HG03442 (cell line): Measurements from ENCODE around the gene UBE2D1.
"Not testable (repeated sequence)": the region's sequence is repeated elsewhere in the genome, so short reads cannot be mapped to it uniquely, and the experiment has no call there.

Experiments
- ATAC-seq: cut with Tn5 transposase; IDR thresholded peaks from one replicate; pipeline ENCODE4 v1.9.1; 2021; ENCODE audit warnings: mild to moderate bottlenecking, moderate library complexity; ENCODE audit not compliant: unreplicated experiment

Gene UBE2D1

DNA sequence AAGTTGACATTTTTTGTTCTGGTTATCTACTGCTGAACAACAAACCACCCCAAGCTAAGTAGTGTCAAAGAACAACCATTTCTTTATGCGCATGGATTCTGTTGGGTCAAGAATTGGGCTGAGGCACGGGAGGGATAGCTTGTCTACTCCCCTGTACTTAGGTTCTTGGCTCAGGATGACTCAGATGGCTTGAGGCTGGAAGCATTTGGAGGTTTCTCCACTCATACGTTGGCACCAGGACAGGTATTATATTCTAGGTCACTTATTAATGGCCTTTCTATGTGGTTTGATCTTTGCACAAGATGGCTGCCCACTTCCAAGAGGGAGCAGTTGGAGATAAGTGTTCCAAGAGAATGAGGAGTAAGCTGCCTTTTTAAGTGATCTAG, 38.6 kb downstream of the UBE2D1 start:
- peak; percentile 16 for ATAC-seq

DNA sequence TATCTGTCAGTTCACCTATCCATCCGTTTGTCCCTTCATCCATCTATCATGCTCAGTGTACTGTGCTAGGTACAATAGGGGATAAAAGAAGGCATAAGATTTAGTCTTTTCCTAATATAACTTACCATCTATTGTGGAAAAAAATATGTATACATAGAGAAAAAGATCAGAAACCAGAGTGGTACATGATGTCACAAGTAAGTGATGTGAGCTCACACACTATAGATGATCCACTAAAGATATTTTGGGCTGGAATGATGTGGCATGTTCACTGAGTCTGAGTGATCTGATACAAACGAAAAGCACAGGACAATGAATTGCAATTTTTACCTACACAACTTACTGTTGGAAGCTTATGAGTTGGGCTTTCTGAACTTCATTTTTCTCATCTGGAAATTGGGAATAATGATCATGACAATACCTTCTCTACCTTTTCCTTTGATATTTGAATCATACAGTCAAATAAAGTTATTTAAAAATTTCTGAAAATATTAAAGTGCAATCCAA, 47.7 kb downstream of the UBE2D1 start:
- no peak for ATAC-seq

DNA sequence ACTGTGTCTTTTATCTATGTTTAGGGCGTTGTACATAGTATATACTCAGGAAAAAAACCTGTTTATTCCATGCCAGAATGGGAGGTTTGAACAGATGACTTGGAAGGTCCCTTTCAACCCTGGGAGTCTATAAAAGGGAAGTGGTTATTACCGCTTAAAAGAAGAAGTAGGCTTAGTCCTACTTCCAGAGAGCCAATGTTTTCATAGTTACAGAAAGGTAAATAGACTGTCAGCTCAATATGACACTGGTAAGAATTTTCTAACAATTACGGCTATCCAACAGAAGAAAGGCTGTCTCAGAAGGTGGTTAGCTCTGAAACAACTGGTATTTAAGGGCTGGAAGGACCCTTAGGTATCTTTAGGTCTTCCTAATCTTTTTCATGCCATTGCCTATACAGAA, 49.3 kb downstream of the UBE2D1 start:
- peak; percentile 69 for ATAC-seq

DNA sequence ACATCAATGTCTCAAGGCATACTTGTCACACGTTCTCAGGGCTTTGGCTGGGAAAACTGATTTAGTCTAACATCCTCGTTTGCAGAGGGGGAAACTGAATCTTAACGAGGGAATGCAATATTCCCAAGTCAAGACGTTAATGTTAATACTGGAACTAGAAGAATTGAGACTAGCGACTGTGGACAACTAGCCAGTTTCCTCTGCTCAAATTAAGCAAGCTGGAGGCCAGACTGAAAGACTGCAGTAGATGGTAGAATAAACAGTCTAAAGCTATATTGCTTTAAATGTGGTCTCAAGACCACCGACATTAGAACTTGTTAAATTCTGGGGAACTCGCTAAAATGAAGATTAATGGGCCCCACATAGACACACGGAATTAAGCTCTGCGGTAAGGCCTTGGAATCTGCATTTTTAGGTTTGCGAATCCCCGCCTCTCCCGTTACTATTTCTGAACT, 49.8 kb downstream of the UBE2D1 start:
- ATAC-seq: no peak

DNA sequence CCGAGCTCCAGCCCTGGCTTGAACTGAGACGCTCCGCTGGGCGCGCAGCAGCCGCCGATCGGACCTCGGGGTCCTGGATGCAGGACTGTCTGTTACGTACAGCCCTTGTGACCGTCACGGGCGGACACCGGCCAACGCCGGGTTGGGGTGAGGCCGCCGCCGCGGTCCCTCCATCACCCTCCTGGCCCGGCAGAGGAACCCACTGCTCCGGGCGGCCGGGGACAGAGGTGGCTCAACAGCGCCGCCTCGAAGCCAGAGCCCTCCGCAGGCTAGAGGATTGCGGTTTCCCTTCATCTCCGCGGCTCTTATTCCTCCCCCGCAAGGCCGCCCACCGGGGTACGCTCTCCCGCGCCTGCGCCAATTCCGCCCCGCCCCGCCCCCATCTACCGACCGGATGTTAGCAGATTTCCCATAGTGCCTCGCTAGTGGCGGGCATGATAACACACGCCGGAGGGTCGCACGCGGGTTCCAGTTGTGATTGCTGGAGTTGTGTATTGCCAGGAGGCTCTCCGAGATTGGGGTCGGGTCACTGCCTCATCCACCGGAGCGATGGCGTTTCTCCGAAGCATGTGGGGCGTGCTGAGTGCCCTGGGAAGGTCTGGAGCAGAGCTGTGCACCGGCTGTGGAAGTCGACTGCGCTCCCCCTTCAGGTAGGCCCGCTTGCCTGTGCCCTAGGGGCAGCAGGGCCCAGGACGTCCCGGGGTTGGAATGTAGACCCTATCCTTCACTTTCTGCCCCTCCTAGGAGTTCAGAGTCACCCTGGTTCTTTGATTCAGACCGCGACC, 50.4 kb downstream of the UBE2D1 start, which contains the start of gene TFAM:
TFAM (plus strand) TSS at position 412 of the 785 bp plus-strand sequence; CDS start at position 550, 138 bp downstream.
- peak; percentile 74 for ATAC-seq

DNA sequence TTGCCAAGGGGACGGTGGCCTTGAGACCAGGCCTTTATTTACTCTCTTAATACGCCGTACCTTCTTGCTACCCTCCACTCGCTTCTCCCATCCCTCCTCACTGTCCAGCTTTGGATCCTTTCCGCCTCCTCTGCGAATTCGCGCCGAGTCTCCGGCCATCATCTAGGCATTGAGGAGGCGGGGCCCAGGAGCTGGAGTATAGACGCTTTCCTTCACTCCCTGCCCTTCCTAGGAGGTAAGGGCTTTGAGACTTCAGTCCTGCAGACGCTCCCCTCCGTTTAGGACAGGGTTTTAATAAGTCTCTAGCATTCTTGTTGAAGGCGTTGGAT, 50.9 kb downstream of the UBE2D1 start:
- no peak for ATAC-seq

GRCh38 chr10:58389024-58389423, 54.2 kb downstream of the UBE2D1 start:
- no peak for ATAC-seq

- no peak for ATAC-seq
These were observed 58.5 kb downstream of the UBE2D1 start for GRCh38 chr10:58393317-58393716.

DNA sequence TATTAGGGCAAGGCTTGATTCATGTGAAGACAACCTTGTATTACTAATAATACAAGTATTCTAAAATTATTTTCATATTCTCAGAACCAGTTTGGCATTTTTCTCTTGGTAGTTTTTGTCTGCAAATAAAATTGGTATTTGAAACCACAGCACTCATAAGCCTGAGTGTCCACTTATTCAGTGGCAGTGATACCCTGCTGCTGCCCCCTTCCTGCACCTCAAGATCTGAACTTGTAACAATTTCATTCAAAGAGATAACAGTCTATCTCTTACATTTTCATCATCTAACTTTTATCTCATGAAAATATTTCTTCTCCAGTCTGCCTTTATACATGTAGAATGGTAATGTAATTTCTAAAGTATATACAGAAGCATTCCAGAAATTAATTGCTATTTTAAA, 59.7 kb downstream of the UBE2D1 start:
- no peak for ATAC-seq

DNA sequence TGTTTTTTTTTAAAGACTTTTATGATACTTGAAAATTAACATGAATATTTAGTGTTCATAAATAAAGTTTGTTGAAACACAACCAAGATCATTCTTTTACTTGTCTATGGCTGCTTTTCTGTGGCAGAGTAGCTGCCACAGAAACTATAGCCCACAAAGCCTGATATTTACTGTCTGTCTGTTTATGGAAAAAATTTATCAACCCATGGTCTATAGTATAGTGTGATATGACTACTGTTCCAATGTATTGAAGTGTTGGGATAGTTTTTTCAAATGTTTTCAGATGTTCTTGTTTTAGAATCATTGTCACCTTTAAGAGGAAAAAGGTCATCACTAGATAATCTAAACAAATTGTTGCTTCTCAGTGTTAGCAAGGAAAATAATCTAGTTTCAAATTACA, 61.3 kb downstream of the UBE2D1 start:
- ATAC-seq: no peak

DNA sequence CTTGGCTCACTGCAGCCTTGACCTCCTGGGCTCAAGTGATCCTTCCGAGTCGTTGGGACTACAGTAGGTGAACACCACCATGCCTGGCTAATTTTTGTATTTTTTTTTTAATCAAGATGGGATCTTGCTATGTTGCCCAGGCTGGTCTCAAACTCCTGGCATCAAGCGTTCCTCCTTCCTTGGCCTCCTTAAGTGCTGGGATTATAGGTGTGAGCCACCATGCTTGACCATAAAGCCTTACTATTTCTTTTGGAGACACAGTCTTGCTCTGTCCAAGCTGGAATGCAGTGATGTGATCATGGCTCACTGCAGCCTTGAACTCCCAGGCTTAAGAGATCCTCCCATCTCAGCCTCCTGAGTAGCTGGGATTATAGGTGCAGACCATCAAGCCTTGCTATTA, 63.0 kb downstream of the UBE2D1 start:
- no peak for ATAC-seq

DNA sequence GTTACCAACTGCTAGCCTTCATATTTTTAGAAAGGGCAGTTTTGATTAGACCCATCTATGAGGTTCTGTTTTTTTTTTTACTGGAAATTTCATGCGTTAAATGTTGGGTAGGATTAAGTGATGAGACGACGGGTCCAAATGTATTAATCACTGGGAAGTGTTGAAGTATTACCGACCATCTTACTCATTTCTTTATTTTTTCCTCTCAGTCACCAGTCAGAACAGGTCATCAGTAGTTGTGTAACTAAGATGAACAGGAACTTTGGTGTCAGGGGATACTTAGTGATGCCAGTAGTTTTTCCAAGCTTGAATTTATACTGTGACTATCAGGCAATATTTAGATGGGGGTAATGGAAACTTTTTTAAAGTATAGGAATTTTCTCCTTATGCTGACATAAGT, 64.6 kb downstream of the UBE2D1 start:
- ATAC-seq: no peak

DNA sequence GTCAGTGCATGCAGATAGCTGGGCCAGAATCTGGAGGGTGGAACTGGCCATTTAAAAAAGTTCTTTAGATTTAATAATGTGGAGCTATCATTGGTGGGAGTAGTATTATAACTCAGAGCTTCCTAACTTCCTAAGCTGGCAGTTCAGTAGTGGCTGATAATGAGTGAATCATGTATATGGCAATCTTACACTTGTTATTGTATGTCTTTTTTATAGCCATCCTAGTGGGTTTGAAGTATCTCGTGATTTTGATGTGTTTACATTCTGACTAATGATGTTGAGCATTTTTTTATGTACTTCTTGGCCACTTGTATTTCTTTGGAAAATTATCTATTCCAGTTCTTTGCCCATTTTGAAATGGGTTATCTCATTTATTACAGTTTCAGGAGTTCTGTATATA, 65.8 kb downstream of the UBE2D1 start:
- no peak for ATAC-seq

DNA sequence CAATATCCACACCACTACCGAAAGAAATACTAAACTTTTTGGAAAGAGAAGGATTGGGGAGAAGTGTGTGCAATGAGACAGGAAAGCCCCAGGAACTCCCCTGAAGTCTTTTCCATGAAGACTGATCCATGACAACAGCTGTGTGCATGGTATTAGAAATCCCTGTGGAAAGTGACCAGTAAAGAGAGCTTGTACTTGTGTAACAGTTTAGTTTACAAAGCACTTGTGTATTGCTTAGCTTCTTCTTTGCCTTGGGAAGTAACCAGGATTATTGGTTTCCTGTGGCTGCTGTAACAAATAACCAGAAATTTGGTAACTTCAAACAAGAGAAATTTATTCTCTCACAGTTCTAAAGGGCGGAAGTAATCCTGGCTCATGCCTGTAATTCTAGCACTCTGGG, 69.2 kb downstream of the UBE2D1 start:
- no peak for ATAC-seq

DNA sequence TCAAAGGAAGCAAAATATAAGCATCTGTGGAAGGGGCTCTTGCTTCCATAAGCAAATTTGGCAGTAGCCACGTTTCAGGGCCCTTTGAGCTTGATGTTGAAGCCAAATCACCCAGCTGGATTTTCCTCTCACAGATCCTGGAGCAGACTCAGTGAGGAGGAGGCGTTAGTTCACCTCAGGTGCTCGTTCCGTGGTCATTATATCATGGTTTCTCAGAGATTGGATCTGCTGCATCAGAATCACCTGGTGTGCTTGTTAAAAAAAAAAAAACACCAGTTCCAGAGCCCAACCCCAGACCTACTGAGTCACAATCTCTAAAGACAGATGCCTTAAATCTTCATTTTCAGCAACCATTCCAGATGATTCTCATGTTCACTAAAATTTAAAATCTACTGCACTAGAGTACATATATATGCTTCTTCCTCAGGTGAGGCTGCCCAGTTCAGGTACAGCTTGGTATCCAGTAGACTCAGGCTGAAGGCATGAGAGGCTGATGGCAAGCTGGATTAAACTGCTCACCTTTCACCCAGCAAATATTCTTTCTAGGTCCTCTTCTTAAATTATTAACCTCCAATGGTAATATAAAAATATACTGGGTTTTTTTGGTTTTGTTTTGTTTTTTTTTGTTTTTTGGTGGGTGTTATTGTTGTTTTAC, 75.3 kb downstream of the UBE2D1 start:
- no peak for ATAC-seq

- no peak for ATAC-seq
These were observed 77.7 kb downstream of the UBE2D1 start for GRCh38 chr10:58412502-58412961.

DNA sequence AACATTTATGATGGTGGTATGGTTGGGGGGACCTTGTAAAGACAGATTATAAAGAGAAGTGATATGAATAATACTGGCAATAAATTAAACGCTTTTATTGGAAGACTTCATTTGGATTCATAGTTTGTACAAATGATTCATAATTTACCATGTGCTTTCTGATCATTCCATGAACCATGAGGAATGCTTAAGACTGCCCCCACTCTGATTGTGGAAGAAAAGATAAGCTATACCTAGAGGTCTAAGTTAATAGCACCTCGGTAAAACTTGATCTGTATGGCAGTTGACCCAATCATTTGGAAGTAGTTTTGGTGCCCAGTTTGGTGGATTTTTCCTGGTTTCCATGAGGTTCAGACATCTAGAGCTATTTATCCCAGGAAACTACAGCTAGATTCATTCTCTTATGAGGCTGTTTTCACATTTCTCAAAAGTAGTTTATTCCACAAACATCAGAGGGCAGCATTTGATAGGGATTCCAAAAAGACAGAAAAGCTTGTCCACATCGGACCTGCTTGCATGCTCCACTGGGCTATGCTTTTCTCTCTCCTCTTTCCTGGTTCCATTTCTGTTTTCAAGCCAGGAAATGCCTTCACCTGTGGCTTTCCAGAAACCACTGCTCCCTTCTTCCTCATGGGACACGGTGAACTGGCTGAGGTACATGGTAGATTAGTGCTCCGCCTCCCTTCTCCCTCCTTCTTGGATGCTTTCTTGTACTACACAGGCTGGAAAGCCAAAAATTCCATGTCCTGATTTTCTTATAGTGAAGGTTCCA, 79.7 kb downstream of the UBE2D1 start:
- ATAC-seq: no peak

DNA sequence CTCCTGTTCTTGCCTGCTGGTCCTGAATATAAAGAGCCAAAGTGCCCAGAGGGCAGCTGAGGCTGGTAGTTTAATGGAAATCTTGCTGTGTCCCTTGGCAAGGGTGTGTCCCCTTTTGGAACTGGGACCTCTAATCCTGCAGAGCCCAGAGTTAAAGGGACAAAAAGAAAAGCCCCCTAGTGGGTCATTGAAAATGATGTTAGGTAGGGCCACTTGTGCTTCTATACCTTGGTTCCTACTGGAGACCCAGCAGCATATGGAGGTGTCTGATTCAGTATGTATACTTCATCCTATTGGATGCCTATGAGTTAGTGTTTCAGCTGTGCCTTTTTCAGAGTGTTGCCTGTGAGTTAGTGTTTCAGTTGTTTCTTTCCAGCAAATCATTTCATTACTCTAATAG, 81.0 kb downstream of the UBE2D1 start:
- ATAC-seq: no peak

DNA sequence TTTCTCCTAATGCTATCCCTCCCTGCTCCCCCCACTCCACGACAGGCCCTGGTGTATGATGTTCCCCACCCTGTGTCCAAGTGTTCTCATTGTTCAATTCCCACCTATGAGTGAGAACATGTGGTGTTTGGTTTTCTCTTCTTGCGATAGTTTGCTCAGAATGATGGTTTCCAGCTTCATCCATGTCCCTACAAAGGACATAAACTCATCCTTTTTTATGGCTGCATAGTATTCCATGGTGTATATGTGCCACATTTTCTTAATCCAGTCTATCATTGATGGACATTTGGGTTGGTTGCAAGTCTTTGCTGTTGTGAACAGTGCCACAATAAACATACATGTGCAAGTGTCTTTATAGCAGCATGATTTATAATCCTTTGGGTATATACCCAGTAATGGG, 83.1 kb downstream of the UBE2D1 start:
- ATAC-seq: not testable (repeated sequence)
